ENCODE data around the gene RNF225.

RNF225 gene

DNA sequence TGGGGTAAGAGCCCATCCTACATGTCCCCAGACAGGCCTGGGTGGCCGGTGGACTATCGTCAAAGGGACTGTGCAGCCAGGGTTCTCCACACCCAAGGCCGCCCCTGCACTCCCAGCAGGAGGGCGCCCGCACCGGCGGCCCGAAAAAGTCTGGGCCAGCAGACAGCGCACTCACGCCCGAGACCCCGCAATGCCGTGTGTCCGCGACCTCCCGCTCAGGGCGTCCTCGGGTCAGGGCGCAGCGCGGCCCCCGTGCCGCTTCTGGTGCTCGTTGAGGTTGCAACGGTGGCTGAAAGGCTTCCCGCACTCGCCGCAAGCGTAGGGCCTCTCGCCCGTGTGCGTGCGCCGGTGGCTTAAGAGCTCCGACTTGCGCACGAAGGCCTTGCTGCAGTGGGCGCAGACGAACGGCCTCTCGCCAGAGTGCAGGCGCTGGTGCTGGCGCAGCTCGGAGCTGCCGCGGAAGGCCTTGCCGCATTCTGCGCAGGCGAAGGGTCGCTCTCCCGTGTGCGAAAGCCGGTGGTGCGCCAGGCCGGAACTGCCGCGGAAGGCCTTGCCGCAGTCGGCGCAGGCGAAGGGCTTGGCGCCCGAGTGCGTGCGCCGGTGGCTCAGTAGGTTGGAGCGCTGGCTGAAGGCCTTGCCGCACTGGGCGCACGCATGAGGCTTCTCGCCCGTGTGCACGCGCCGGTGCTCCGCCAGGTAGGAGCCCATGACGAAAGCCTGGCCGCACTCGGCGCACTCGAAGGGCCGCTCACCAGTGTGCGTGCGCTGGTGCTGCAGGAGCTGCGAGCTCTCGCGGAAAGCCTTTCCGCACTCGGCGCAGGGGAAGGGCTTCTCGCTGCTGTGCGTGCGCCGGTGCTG is 39.3 kb upstream of the RNF225 start:
- H4K8ac ChIP-seq (ENCODE audit: low read depth, low read length), result no peak overlapping the region
- no peak overlapping the region for H3K18ac ChIP-seq (ENCODE audit: low read length)
- no peak overlapping the region for H2BK120ac ChIP-seq (ENCODE audit: insufficient read depth, low read length, poor library complexity)
- no peak overlapping the region for H3K9ac ChIP-seq (ENCODE audit: low read length)
- H3K14ac ChIP-seq (ENCODE audit: low read length), result no peak overlapping the region
- no peak overlapping the region for H3K4me3 ChIP-seq (ENCODE audit: low read depth, low read length)
- H3K79me1 ChIP-seq (ENCODE audit: low read length), result no peaks in the 10 kb centered on the region
- H3K9me3 ChIP-seq (ENCODE audit: insufficient read depth, low read depth, low read length), result peaks cover 2% of the 10 kb centered on the region
- H3K4me2 ChIP-seq (ENCODE audit: low read length), result no peak overlapping the region
- no peak overlapping the region for H3K23ac ChIP-seq (ENCODE audit: low read length)
- no peak overlapping the region for H2AK5ac ChIP-seq (ENCODE audit: low read length)
- no peak overlapping the region for H4K91ac ChIP-seq (ENCODE audit: low read depth, low read length)
- H2AFZ ChIP-seq (ENCODE audit: insufficient read depth, low read length, poor library complexity), result no peak overlapping the region
- H3K36me3 ChIP-seq (ENCODE audit: control insufficient read depth in 1 of 2, insufficient read depth in 2 of 2, low read length in 2 of 2), result no peaks in the 10 kb centered on the region
- H3K27me3 ChIP-seq (ENCODE audit: insufficient read depth, low read length), result no peaks in the 10 kb centered on the region
- H3K27ac ChIP-seq (ENCODE audit: low read depth, low read length), result no peak overlapping the region
- no CpG with 5 or more reads among the region's 94 CpGs for WGBS (ENCODE audit: extremely low coverage, insufficient coverage, insufficient read length)
- H3K4me1 ChIP-seq (ENCODE audit: control insufficient read depth in 1 of 2, insufficient read depth in 2 of 2, low read length in 2 of 2), result no peaks in the 10 kb centered on the region
- H3K4ac ChIP-seq (ENCODE audit: low read depth, low read length), result no peak overlapping the region
- no peaks in the 10 kb centered on the region for H3K79me2 ChIP-seq (ENCODE audit: control insufficient read depth, insufficient read depth, low read length, poor library complexity)
- no peak for DNase-seq
- H2BK12ac ChIP-seq (ENCODE audit: low read length), result no peak overlapping the region
- H4K12ac ChIP-seq (ENCODE audit: low read depth, low read length), result no peak overlapping the region
- H2BK5ac ChIP-seq (ENCODE audit: low read depth, low read length, poor library complexity), result no peak overlapping the region

DNA sequence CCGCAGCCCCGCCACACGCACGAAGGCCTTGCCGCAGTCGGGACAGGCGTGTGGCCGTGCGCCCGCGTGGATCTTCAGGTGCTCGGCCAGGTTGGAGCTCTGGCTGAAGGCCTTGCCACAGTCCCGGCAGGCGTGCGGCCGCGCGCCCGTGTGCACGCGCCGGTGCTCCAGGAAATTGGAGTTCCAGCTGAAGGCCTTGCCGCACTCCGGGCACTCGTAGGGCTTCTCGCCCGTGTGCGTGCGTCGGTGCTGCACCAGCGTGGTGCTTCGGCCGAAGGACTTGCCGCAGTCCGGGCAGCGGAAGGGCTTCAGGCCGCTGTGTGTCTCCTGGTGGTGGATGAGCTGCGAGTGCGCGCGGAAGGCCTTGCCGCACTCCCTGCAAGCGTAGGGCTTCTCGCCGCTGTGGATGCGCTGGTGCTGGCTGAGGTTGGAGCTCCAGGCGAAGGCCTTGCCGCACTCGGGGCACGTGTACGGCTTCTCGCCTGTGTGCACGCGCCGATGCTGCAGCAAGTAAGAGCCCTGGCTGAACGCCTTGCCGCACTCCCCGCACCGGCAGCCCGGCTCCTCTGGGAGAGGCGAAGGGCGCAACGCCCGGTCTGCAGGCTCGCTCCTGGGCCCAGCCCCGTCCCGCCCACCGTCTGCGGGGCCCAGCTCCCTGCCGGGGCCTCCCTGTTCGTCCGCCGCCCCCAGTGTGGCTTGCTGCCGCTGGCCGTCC is 38.5 kb upstream of the RNF225 start:
- no peaks in the 10 kb centered on the region for H3K27me3 ChIP-seq (ENCODE audit: insufficient read depth, low read length)

DNA sequence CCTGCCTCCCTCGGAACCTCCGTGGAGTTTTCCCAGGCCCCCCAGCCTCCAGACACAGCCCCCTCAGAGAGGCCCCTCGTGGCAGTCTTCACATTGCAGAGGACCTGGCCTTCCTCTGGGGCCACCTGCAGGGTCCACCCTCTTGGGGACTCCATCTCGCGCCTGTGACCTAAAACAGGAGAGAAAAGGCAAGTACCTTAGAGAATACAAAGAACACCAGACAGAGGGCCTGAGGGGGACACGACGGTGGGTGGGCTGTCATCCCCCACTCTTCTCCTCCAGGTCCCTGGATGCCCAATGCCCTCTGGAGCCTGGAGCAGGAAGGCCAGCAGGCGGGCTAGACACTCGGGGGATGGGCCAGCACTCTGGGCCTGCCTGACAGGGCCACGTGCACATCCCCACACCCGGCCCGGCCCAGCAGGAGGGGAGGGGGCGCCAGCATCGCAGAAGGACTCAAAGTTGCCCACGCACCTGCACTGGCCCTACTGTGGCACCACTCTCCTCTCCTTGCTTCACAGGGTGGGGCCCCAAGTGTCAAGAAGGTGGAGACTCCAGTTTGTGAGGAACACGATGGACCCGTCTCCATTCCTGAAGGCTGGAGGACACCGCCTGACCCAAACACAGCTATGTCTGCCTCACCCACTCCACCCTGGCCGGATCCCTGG is 37.8 kb upstream of the RNF225 start:
- Histone ChIP-seq H2BK12ac (ENCODE audit: low read length) (no peak overlapping the region), H3K27me3 (ENCODE audit: insufficient read depth, low read length) (no peaks in the 10 kb centered on the region), H3K4me2 (ENCODE audit: low read length) (no peak overlapping the region), H3K4me3 (ENCODE audit: low read depth, low read length) (peak overlapping the region; percentile 8), H3K4ac (ENCODE audit: low read depth, low read length) (no peak overlapping the region), H3K9ac (ENCODE audit: low read length) (no peak overlapping the region), H3K23ac (ENCODE audit: low read length) (no peak overlapping the region), H2AFZ (ENCODE audit: insufficient read depth, low read length, poor library complexity) (no peak overlapping the region), H2BK5ac (ENCODE audit: low read depth, low read length, poor library complexity) (no peak overlapping the region), H3K79me1 (ENCODE audit: low read length) (peaks cover 10% of the 10 kb centered on the region), H3K18ac (ENCODE audit: low read length) (no peak overlapping the region), H3K79me2 (ENCODE audit: control insufficient read depth, insufficient read depth, low read length, poor library complexity) (peaks cover 4% of the 10 kb centered on the region), H4K12ac (ENCODE audit: low read depth, low read length) (no peak overlapping the region), H3K9me3 (ENCODE audit: insufficient read depth, low read depth, low read length) (peaks cover 2% of the 10 kb centered on the region), H3K4me1 (ENCODE audit: control insufficient read depth in 1 of 2, insufficient read depth in 2 of 2, low read length in 2 of 2) (peaks cover 3% of the 10 kb centered on the region in 2 experiments), H2BK120ac (ENCODE audit: insufficient read depth, low read length, poor library complexity) (no peak overlapping the region), H3K27ac (ENCODE audit: low read depth, low read length) (no peak overlapping the region), H4K8ac (ENCODE audit: low read depth, low read length) (no peak overlapping the region), H2AK5ac (ENCODE audit: low read length) (no peak overlapping the region), H4K91ac (ENCODE audit: low read depth, low read length) (no peak overlapping the region), H3K14ac (ENCODE audit: low read length) (no peak overlapping the region), H3K36me3 (ENCODE audit: control insufficient read depth in 1 of 2, insufficient read depth in 2 of 2, low read length in 2 of 2) (no peaks in the 10 kb centered on the region)
- whole genome bisulfite sequencing (ENCODE audit: extremely low coverage, insufficient coverage, insufficient read length), result no CpG with 5 or more reads among the region's 19 CpGs
- no peak for DNase-seq

More for the DNA sequence above, 38.5 kb upstream of the RNF225 start:
- Histone ChIP-seq H4K91ac (ENCODE audit: low read depth, low read length) (no peak overlapping the region), H3K79me1 (ENCODE audit: low read length) (peaks cover 3% of the 10 kb centered on the region), H2BK120ac (ENCODE audit: insufficient read depth, low read length, poor library complexity) (no peak overlapping the region), H3K9me3 (ENCODE audit: insufficient read depth, low read depth, low read length) (peaks cover 2% of the 10 kb centered on the region), H2AK5ac (ENCODE audit: low read length) (no peak overlapping the region), H3K23ac (ENCODE audit: low read length) (no peak overlapping the region), H3K4me2 (ENCODE audit: low read length) (no peak overlapping the region), H3K36me3 (ENCODE audit: control insufficient read depth in 1 of 2, insufficient read depth in 2 of 2, low read length in 2 of 2) (no peaks in the 10 kb centered on the region), H3K9ac (ENCODE audit: low read length) (no peak overlapping the region), H4K8ac (ENCODE audit: low read depth, low read length) (no peak overlapping the region), H3K4ac (ENCODE audit: low read depth, low read length) (no peak overlapping the region), H2BK12ac (ENCODE audit: low read length) (no peak overlapping the region), H3K4me1 (ENCODE audit: control insufficient read depth in 1 of 2, insufficient read depth in 2 of 2, low read length in 2 of 2) (peaks cover 3% of the 10 kb centered on the region in 2 experiments), H2AFZ (ENCODE audit: insufficient read depth, low read length, poor library complexity) (no peak overlapping the region), H3K18ac (ENCODE audit: low read length) (no peak overlapping the region), H3K4me3 (ENCODE audit: low read depth, low read length) (no peak overlapping the region), H3K27ac (ENCODE audit: low read depth, low read length) (no peak overlapping the region), H2BK5ac (ENCODE audit: low read depth, low read length, poor library complexity) (no peak overlapping the region), H4K12ac (ENCODE audit: low read depth, low read length) (no peak overlapping the region), H3K14ac (ENCODE audit: low read length) (no peak overlapping the region), H3K79me2 (ENCODE audit: control insufficient read depth, insufficient read depth, low read length, poor library complexity) (peaks cover under 1% of the 10 kb centered on the region)
- no peak for DNase-seq
- WGBS (ENCODE audit: extremely low coverage, insufficient coverage, insufficient read length), result no CpG with 5 or more reads among the region's 75 CpGs

DNA sequence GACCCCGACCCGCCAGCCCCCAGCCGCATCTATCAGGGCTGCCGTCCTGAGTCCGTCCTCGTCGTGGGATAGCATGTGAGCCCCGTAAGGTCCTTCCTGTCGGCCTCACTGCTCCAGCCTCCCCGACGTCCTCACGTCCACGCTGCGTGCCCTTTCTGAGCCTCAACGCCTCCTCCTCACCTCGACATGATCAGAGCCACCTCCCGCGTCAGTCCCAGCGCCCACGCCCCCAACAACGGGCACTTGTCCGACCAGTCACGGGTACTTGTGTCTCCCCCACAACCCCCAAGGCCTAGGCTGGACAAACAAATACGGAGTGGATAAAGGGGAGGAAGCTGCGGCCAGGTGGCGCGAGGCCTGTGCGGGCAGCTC is 33.6 kb upstream of the RNF225 start:
- Histone ChIP-seq H3K4me1 (ENCODE audit: control insufficient read depth in 1 of 2, insufficient read depth in 2 of 2, low read length in 2 of 2) (peaks cover 3 to 4% of the 10 kb centered on the region in 2 experiments), H3K4me2 (ENCODE audit: low read length) (peak overlapping the region; percentile 66), H3K4me3 (ENCODE audit: low read depth, low read length) (peak overlapping the region; percentile 71), H3K9me3 (ENCODE audit: insufficient read depth, low read depth, low read length) (no peaks in the 10 kb centered on the region), H3K9ac (ENCODE audit: low read length) (peak overlapping the region; percentile 91), H3K23ac (ENCODE audit: low read length) (no peak overlapping the region), H3K79me1 (ENCODE audit: low read length) (peaks cover 12% of the 10 kb centered on the region), H2BK12ac (ENCODE audit: low read length) (no peak overlapping the region), H3K4ac (ENCODE audit: low read depth, low read length) (peak overlapping the region; percentile 56), H3K27ac (ENCODE audit: low read depth, low read length) (peak overlapping the region; percentile 91), H3K36me3 (ENCODE audit: control insufficient read depth in 1 of 2, insufficient read depth in 2 of 2, low read length in 2 of 2) (no peaks in the 10 kb centered on the region), H3K14ac (ENCODE audit: low read length) (peak overlapping the region; percentile 63), H4K8ac (ENCODE audit: low read depth, low read length) (peak overlapping the region; percentile 81), H2AFZ (ENCODE audit: insufficient read depth, low read length, poor library complexity) (peak overlapping the region; percentile 59), H3K18ac (ENCODE audit: low read length) (peak overlapping the region; percentile 13), H2BK5ac (ENCODE audit: low read depth, low read length, poor library complexity) (peak overlapping the region; percentile 73), H2BK120ac (ENCODE audit: insufficient read depth, low read length, poor library complexity) (peak overlapping the region; percentile 1), H3K79me2 (ENCODE audit: control insufficient read depth, insufficient read depth, low read length, poor library complexity) (peaks cover 4% of the 10 kb centered on the region), H4K91ac (ENCODE audit: low read depth, low read length) (peak overlapping the region; percentile 49), H4K12ac (ENCODE audit: low read depth, low read length) (peak overlapping the region; percentile 67), H2AK5ac (ENCODE audit: low read length) (peak overlapping the region; percentile 6), H3K27me3 (ENCODE audit: insufficient read depth, low read length) (no peaks in the 10 kb centered on the region)
- DNase-seq, result peak in 1 of 2 donors; percentile 33
- WGBS (ENCODE audit: extremely low coverage, insufficient coverage, insufficient read length), result no CpG with 5 or more reads among the region's 28 CpGs

Data from trophoblast cell (in vitro differentiated cells and primary cell).